H1 (cell line): ENCODE data around the gene TM4SF1. TPM values are rescaled to one million over a fixed set of nuclear protein-coding genes. Genes with fewer than 3 reads are reported as not detected.

Experiments used
- ATF2 ChIP-seq: IDR thresholded peaks from 2 replicates; pipeline ENCODE4 v1.6.1; 2012; ENCODE audit warnings: low read length, inconsistent platforms
- BACH1 ChIP-seq: IDR thresholded peaks from 2 replicates; pipeline ENCODE4 v1.6.1; 2012; ENCODE audit warnings: low read length, improper control_type of control experiment
- CHD7 ChIP-seq: fragments of 300-600 bp; sonication (generic); IDR thresholded peaks from 2 replicates; pipeline ENCODE4 v1.7.1; 2012; ENCODE audit warnings: low read length, moderate library complexity, mild to moderate bottlenecking, inconsistent platforms; ENCODE audit not compliant: insufficient replicate concordance
- MAFK ChIP-seq: IDR thresholded peaks from 2 replicates; pipeline ENCODE4 v1.6.1; 2012; ENCODE audit warnings: low read depth, mild to moderate bottlenecking, improper control_type of control experiment, low read length
- RFX5 ChIP-seq: IDR thresholded peaks from 2 replicates; pipeline ENCODE4 v1.6.1; 2011; ENCODE audit warnings: low read depth, low read length, improper control_type of control experiment, borderline replicate concordance
- polyA plus RNA-seq, 7 experiments: library from polyadenylated mRNA; depleted of rRNA in 3 of 7; stranded (reverse) in 5 of 7; unstranded in 2 of 7; fragments of >200 nt in 5 of 7; fragments of 200-250 nt in 2 of 7; gene quantifications; 1 replicate in 5 of 7; 2 replicates in 1 of 7; 4 replicates in 1 of 7; pipeline versions ENCODE4 v1.2.1 to v1.2.3, GENCODE V29; 2011 to 2013; ENCODE audit warnings: missing spikeins in 2 of 7, mixed read lengths in 2 of 7
- total RNA-seq: library from RNA; stranded (reverse); fragmentation: NEBNext Ultra II Directional; extraction: Animal tissue kit (Norgen Biotek cat#: 25700); gene quantifications from 2 replicates; pipeline ENCODE4 v1.2.1, GENCODE V29; 2021

The TM4SF1 gene
- total and polyA plus RNA-seq, 2 of the 8 experiments (the other 6 are each of a cell fraction or from before 2014, with no cell fraction given): 0.26 to 1.3 TPM

GRCh38 chr3:149369991-149370866 is 7.2 kb downstream of the TM4SF1 start (continued):
- TF ChIP-seq CHD7 (peak; percentile 77), BACH1 (peak; percentile 76), RFX5 (no peak), MAFK (peak; percentile 57), ATF2 (peak; percentile 54; the same call in 1 of the 2 replicates)
